H1 (cell line): ENCODE measurements around the gene ATP2B1. TPM values are rescaled to one million over a fixed set of nuclear protein-coding genes. Genes with fewer than 3 reads are reported as not detected.

Experiments
- CTCF ChIA-PET: fragments of 300-600 bp; sonication (Branson Sonifier 250); formaldehyde crosslinking; loops from one replicate; lab custom pipeline; 2021; ENCODE audit not compliant: partially characterized antibody; lab: Charles Lee
- POLR2A ChIA-PET: fragments of 300-600 bp; sonication (Branson Sonifier 250); formaldehyde crosslinking; loops from one replicate; lab custom pipeline; 2021; ENCODE audit warnings: inconsistent platforms; ENCODE audit not compliant: partially characterized antibody; lab: Charles Lee
- DNase-seq, 2 experiments: peaks; one replicate each; pipeline versions ENCODE4 v3.0.0 to v3.0.0-alpha.2; 2010 to 2022; ENCODE audit warnings: low spot score in 2 of 2, low read depth in 1 of 2, mixed read lengths in 1 of 2
- FAIRE-seq: peaks from 2 replicates; lab custom pipeline; 2011; peaks lifted over from hg19 to GRCh38; lab: Jason Lieb, UNC
- H2AFZ ChIP-seq: 2 replicates; pipeline ENCODE4 v1.8.1; 2012; ENCODE audit warnings: low read length, inconsistent platforms
- H2AK5ac ChIP-seq: 2 replicates; pipeline ENCODE4 v1.6.1; 2013; ENCODE audit warnings: low read depth, low read length
- H2BK120ac ChIP-seq: replicated peaks from 2 replicates; pipeline ENCODE3; 2013; ENCODE audit warnings: low read depth, low read length, inconsistent platforms
- H2BK12ac ChIP-seq: 2 replicates; pipeline ENCODE4 v1.6.1; 2013; ENCODE audit warnings: low read depth, low read length
- H2BK15ac ChIP-seq: 2 replicates; pipeline ENCODE4 v1.6.1; 2013; ENCODE audit warnings: low read length
- H2BK20ac ChIP-seq: 2 replicates; pipeline ENCODE4 v1.6.1; 2013; ENCODE audit warnings: low read length
- H2BK5ac ChIP-seq: 2 replicates; pipeline ENCODE4 v1.6.1; 2013; ENCODE audit warnings: low read depth, low read length
- H3K14ac ChIP-seq: 2 replicates; pipeline ENCODE4 v1.6.1; 2013; ENCODE audit warnings: inconsistent platforms; ENCODE audit not compliant: insufficient read length
- H3K18ac ChIP-seq: 2 replicates; pipeline ENCODE4 v1.6.1; 2013; ENCODE audit warnings: low read length; ENCODE audit errors: extremely low read depth
- H3K23ac ChIP-seq: 2 replicates; pipeline ENCODE4 v1.6.1; 2013; ENCODE audit warnings: inconsistent platforms; ENCODE audit not compliant: insufficient read length
- H3K23me2 ChIP-seq: 2 replicates; pipeline ENCODE4 v1.6.1; 2013; ENCODE audit warnings: low read depth, low read length
- H3K27ac ChIP-seq: 2 replicates; pipeline ENCODE4 v1.6.1; 2011; ENCODE audit warnings: low read depth, low read length, inconsistent platforms
- H3K27me3 ChIP-seq, 4 experiments: replicated peaks in 1 of 4; 1 replicate in 1 of 4; 2 replicates in 3 of 4; pipeline versions ENCODE4 v1.6.1 to v1.8.1; 2011 to 2013; ENCODE audit warnings: low read length in 3 of 4, mild to moderate bottlenecking in 3 of 4, inconsistent platforms in 2 of 4, mixed read lengths in 2 of 4, moderate library complexity in 1 of 4; ENCODE audit not compliant: control insufficient read depth in 3 of 4, insufficient read depth in 3 of 4; ENCODE audit errors: extremely low read depth in 1 of 4
- H3K36me3 ChIP-seq, 4 experiments: 2 replicates each; pipeline versions ENCODE4 v1.6.1 to v1.8.1; 2011 to 2013; ENCODE audit warnings: mild to moderate bottlenecking in 4 of 4, low read length in 3 of 4, moderate library complexity in 2 of 4, control low read depth in 1 of 4, inconsistent platforms in 1 of 4; ENCODE audit not compliant: insufficient read depth in 4 of 4, control insufficient read depth in 2 of 4
- H3K4ac ChIP-seq: replicated peaks from 2 replicates; pipeline ENCODE3; 2013; ENCODE audit warnings: low read length, low read depth, mixed read lengths, inconsistent platforms; ENCODE audit not compliant: insufficient read length
- H3K4me1 ChIP-seq, 4 experiments: replicated peaks in 1 of 4; 1 replicate in 1 of 4; 2 replicates in 3 of 4; pipeline versions ENCODE4 v1.6.1 to v1.8.1; 2011 to 2013; ENCODE audit warnings: low read length in 3 of 4, inconsistent platforms in 2 of 4, mixed read lengths in 1 of 4; ENCODE audit not compliant: insufficient read depth in 4 of 4, control insufficient read depth in 3 of 4
- H3K4me2 ChIP-seq, 2 experiments: 2 replicates each; pipeline versions ENCODE4 v1.6.1 to v1.8.1; 2011 to 2013; ENCODE audit warnings: low read depth in 2 of 2, low read length in 2 of 2, control low read depth in 1 of 2, inconsistent platforms in 1 of 2, mild to moderate bottlenecking in 1 of 2; ENCODE audit not compliant: insufficient read depth in 1 of 2
- H3K4me3 ChIP-seq, 4 experiments: fragments of 200-600, 300-600 bp in 1 of 4; sonication (generic), shearing (Covaris generic), sonication (Bioruptor Twin) in 1 of 4; 2 replicates each; pipeline versions ENCODE4 v1.5.1 to v1.8.1; 2011 to 2016; ENCODE audit warnings: low read length in 4 of 4, low read depth in 3 of 4, control low read depth in 2 of 4, inconsistent platforms in 2 of 4, mild to moderate bottlenecking in 2 of 4, mixed read lengths in 1 of 4, moderate library complexity in 1 of 4; ENCODE audit not compliant: insufficient read depth in 2 of 4; ENCODE audit errors: extremely low read depth in 1 of 4
- H3K56ac ChIP-seq: replicated peaks from 2 replicates; pipeline ENCODE3; 2013; ENCODE audit warnings: low read depth, mild to moderate bottlenecking, mixed read lengths, low read length, inconsistent platforms; ENCODE audit not compliant: insufficient read length
- H3K79me1 ChIP-seq: 2 replicates; pipeline ENCODE4 v1.6.1; 2013; ENCODE audit warnings: low read depth, low read length, control low read depth
- H3K79me2 ChIP-seq, 2 experiments: 2 replicates each; pipeline versions ENCODE4 v1.6.1 to v1.8.1; 2012 to 2013; ENCODE audit warnings: low read length in 2 of 2, mild to moderate bottlenecking in 2 of 2, inconsistent platforms in 1 of 2; ENCODE audit not compliant: insufficient read depth in 2 of 2, control insufficient read depth in 1 of 2
- H3K9ac ChIP-seq, 4 experiments: replicated peaks in 1 of 4; 1 replicate in 1 of 4; 2 replicates in 3 of 4; pipeline versions ENCODE4 v1.6.1 to v1.8.1; 2011 to 2013; ENCODE audit warnings: low read depth in 3 of 4, low read length in 3 of 4, control low read depth in 2 of 4, mild to moderate bottlenecking in 2 of 4, moderate library complexity in 2 of 4, inconsistent platforms in 1 of 4; ENCODE audit errors: extremely low read depth in 1 of 4
- H3K9me3 ChIP-seq, 2 experiments: 2 replicates each; pipeline versions ENCODE4 v1.6.1 to v1.8.1; 2012 to 2013; ENCODE audit warnings: mild to moderate bottlenecking in 2 of 2, moderate library complexity in 2 of 2, control low read depth in 1 of 2, inconsistent platforms in 1 of 2, low read depth in 1 of 2, low read length in 1 of 2, mixed read lengths in 1 of 2; ENCODE audit not compliant: insufficient read depth in 2 of 2
- H4K20me1 ChIP-seq, 2 experiments: replicated peaks in 1 of 2; 2 replicates each; pipeline versions ENCODE3 to v1.8.1; 2011 to 2013; ENCODE audit warnings: inconsistent platforms in 2 of 2, low read length in 2 of 2, mild to moderate bottlenecking in 1 of 2; ENCODE audit not compliant: insufficient read depth in 2 of 2, control insufficient read depth in 1 of 2
- H4K5ac ChIP-seq: 2 replicates; pipeline ENCODE4 v1.6.1; 2013; ENCODE audit warnings: low read length, low read depth, mixed read lengths, inconsistent platforms; ENCODE audit not compliant: insufficient read length
- H4K8ac ChIP-seq: 2 replicates; pipeline ENCODE4 v1.8.0; 2013; ENCODE audit warnings: mild to moderate bottlenecking, moderate library complexity, low read length, inconsistent platforms; ENCODE audit not compliant: insufficient read depth; ENCODE audit errors: extremely low read depth
- H4K91ac ChIP-seq: replicated peaks from 2 replicates; pipeline ENCODE3; 2013; ENCODE audit warnings: low read length, mixed read lengths, inconsistent platforms; ENCODE audit not compliant: insufficient read length
- CBX5 ChIP-seq: fragments of 300-800, 300-1000 bp; sonication (generic); IDR thresholded peaks from 2 replicates; pipeline ENCODE4 v1.7.1; 2016; ENCODE audit warnings: antibody characterized with exemption, low read length, low read depth
- SP2 ChIP-seq: IDR thresholded peaks from 2 replicates; pipeline ENCODE4 v1.6.1; 2012; ENCODE audit warnings: mild to moderate bottlenecking, low read length, inconsistent platforms
- TAF7 ChIP-seq: optimal IDR thresholded peaks from 2 replicates; pipeline ENCODE3; 2011; ENCODE audit warnings: low read depth, mild to moderate bottlenecking, inconsistent platforms, low read length, moderate library complexity, borderline replicate concordance
- WGBS, 2 experiments: shearing (Covaris generic) in 1 of 2; methylation state at CpG; one replicate each; pipeline versions ENCODE4 v1.1.6 to v1.1.7; 2013 to 2015; ENCODE audit warnings: low lambda C conversion rate in 2 of 2, mixed read lengths in 2 of 2, inconsistent platforms in 1 of 2, low coverage in 1 of 2, missing lambda C conversion rate in 1 of 2; ENCODE audit not compliant: insufficient replicate concordance in 2 of 2, insufficient coverage in 1 of 2, insufficient read length in 1 of 2; ENCODE audit errors: extremely low coverage in 1 of 2, missing lambda C conversion rate in 1 of 2; 5-methylcytosine and 5-hydroxymethylcytosine counted together
- polyA plus RNA-seq, 7 experiments: library from polyadenylated mRNA; depleted of rRNA in 3 of 7; stranded (reverse) in 5 of 7; unstranded in 2 of 7; fragments of >200 nt in 5 of 7; fragments of 200-250 nt in 2 of 7; gene quantifications; 1 replicate in 5 of 7; 2 replicates in 1 of 7; 4 replicates in 1 of 7; pipeline versions ENCODE4 v1.2.1 to v1.2.3, GENCODE V29; 2011 to 2013; ENCODE audit warnings: missing spikeins in 2 of 7, mixed read lengths in 2 of 7
- total RNA-seq: library from RNA; stranded (reverse); fragmentation: NEBNext Ultra II Directional; extraction: Animal tissue kit (Norgen Biotek cat#: 25700); gene quantifications from 2 replicates; pipeline ENCODE4 v1.2.1, GENCODE V29; 2021

The ATP2B1 gene
- total and polyA plus RNA-seq, 2 of the 8 experiments (the other 6 are each of a cell fraction or from before 2014, with no cell fraction given): 4.3 to 32.0 TPM

DNA sequence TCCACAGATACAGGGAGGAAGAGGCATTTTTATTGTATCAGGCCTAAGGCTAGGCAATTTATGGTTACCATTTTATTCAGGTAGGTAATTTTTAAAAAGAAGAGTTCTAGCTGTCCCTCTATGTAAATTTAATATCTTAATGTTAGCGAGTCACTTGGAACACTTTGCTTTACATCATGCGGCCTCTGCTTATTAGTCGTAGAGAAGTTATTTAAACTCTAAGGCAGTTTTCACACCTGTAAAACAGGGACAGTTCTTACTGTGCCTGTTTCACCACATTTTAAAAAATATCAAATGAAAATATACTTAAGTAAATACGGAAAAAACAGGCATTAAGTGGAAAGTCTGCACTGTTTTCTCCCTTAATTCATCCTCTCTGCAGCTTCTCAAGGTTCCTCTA, 111.4 kb downstream of the ATP2B1 start:
- no peaks in the 10 kb centered on the region for H3K9me3 ChIP-seq
- H2BK12ac ChIP-seq: no peak overlapping the region
- H3K56ac ChIP-seq: no peak overlapping the region
- no peak overlapping the region for H3K27ac ChIP-seq
- no peak overlapping the region for H2BK5ac ChIP-seq
- H3K4me1 ChIP-seq: peaks cover 0 to 8% (median 5%) of the 10 kb centered on the region in 4 experiments; a peak in 3 of 7 replicates
- no peaks in the 10 kb centered on the region for H4K20me1 ChIP-seq
- H2AFZ ChIP-seq: no peak overlapping the region
- no peak overlapping the region for H2AK5ac ChIP-seq
- FAIRE-seq (no peak), DNase-seq (no peak)
- no peak overlapping the region for H2BK15ac ChIP-seq
- H4K8ac ChIP-seq: no peak overlapping the region
- H3K18ac ChIP-seq: no peak overlapping the region
- H3K9ac ChIP-seq: no peak overlapping the region
- no peaks in the 10 kb centered on the region for H3K79me2 ChIP-seq
- 71% methylated on average over 4 of the region's 4 CpGs; no CpG with 5 or more reads in 1 of the 2 experiments for WGBS, 2 experiments
- H4K5ac ChIP-seq: no peak overlapping the region
- no peaks in the 10 kb centered on the region for H3K79me1 ChIP-seq
- H3K36me3 ChIP-seq: peaks cover 0 to 3% (median 0%) of the 10 kb centered on the region in 4 experiments; a peak in 1 of 8 replicates
- TF ChIP-seq CBX5 (no peak), SP2 (no peak), TAF7 (no peak)
- no peak overlapping the region for H3K4me3 ChIP-seq
- POLR2A ChIA-PET: no interaction called here
- H4K91ac ChIP-seq: no peak overlapping the region
- H3K23ac ChIP-seq: no peak overlapping the region
- H3K14ac ChIP-seq: no peak overlapping the region
- no peaks in the 10 kb centered on the region for H3K23me2 ChIP-seq
- H3K4me2 ChIP-seq: no peak overlapping the region
- H3K27me3 ChIP-seq: no peaks in the 10 kb centered on the region
- H2BK120ac ChIP-seq: no peak overlapping the region
- H2BK20ac ChIP-seq: no peak overlapping the region
- no peak overlapping the region for H3K4ac ChIP-seq
- CTCF ChIA-PET: interaction anchor here (0.6 to 2.0 kb wide), 3 partner anchors 53 to 1670 kb away, joined by 3 to 4 read pairs (median 4); no protein-coding TSS in a partner anchor
